ENCODE results near the gene MAMDC2.
"Not testable (repeated sequence)": the region's sequence is repeated elsewhere in the genome, so short reads cannot be mapped to it uniquely, and the experiment has no call there.

The MAMDC2 gene

GRCh38 chr9:70015099-70015498, 28.5 kb upstream of the MAMDC2 start:
- TF ChIP-seq ZNF274 (IDR thresholded peaks at IDR 0.05; ENCODE audit: low read depth, low read length), result no peak
- H3K4me3 ChIP-seq (ENCODE audit: low read length), result no peak overlapping the region

GRCh38 chr9:70020217-70020616, 23.4 kb upstream of the MAMDC2 start:
- no peak overlapping the region for H3K4me3 ChIP-seq (ENCODE audit: low read length)
- TF ChIP-seq ZNF274 (IDR thresholded peaks at IDR 0.05; ENCODE audit: low read depth, low read length), result no peak

GRCh38 chr9:70020991-70021571, 22.6 kb upstream of the MAMDC2 start:
- no peak overlapping the region for H3K4me3 ChIP-seq (ENCODE audit: low read length)
- TF ChIP-seq ZNF274 (IDR thresholded peaks at IDR 0.05; ENCODE audit: low read depth, low read length), result no peak

- TF ChIP-seq ZNF274 (IDR thresholded peaks at IDR 0.05; ENCODE audit: low read depth, low read length), result no peak
These were observed 15.4 kb upstream of the MAMDC2 start for GRCh38 chr9:70028287-70028686.

GRCh38 chr9:70030156-70030555, 13.5 kb upstream of the MAMDC2 start:
- no peak overlapping the region for H3K4me3 ChIP-seq (ENCODE audit: low read length)
- no peak for TF ChIP-seq ZNF274 (IDR thresholded peaks at IDR 0.05; ENCODE audit: low read depth, low read length)

More at GRCh38 chr9:70028287-70028686, 15.4 kb upstream of the MAMDC2 start:
- no peak overlapping the region for H3K4me3 ChIP-seq (ENCODE audit: low read length)

- no peak overlapping the region for H3K4me3 ChIP-seq (ENCODE audit: low read length)
- no peak for TF ChIP-seq ZNF274 (IDR thresholded peaks at IDR 0.05; ENCODE audit: low read depth, low read length)
These were observed 12.5 kb upstream of the MAMDC2 start for GRCh38 chr9:70031141-70031545.

GRCh38 chr9:70034271-70034711, 9.4 kb upstream of the MAMDC2 start:
- no peak for TF ChIP-seq ZNF274 (IDR thresholded peaks at IDR 0.05; ENCODE audit: low read depth, low read length)
- H3K4me3 ChIP-seq (ENCODE audit: low read length), result no peak overlapping the region

- no peak for TF ChIP-seq ZNF274 (IDR thresholded peaks at IDR 0.05; ENCODE audit: low read depth, low read length)
- no peak overlapping the region for H3K4me3 ChIP-seq (ENCODE audit: low read length)
These were observed 8.0 kb upstream of the MAMDC2 start for GRCh38 chr9:70035691-70036090.

GRCh38 chr9:70036641-70037040, 7.0 kb upstream of the MAMDC2 start:
- H3K4me3 ChIP-seq (ENCODE audit: low read length), result no peak overlapping the region
- TF ChIP-seq ZNF274 (IDR thresholded peaks at IDR 0.05; ENCODE audit: low read depth, low read length), result no peak

- not testable (repeated sequence) for H3K4me3 ChIP-seq (ENCODE audit: low read length)
These were observed 5.5 kb upstream of the MAMDC2 start for GRCh38 chr9:70038171-70038621.

GRCh38 chr9:70040376-70040903, 3.2 kb upstream of the MAMDC2 start:
- no peak overlapping the region for H3K4me3 ChIP-seq (ENCODE audit: low read length)
- TF ChIP-seq ZNF274 (IDR thresholded peaks at IDR 0.05; ENCODE audit: low read depth, low read length), result no peak

- no peak for TF ChIP-seq ZNF274 (IDR thresholded peaks at IDR 0.05; ENCODE audit: low read depth, low read length)
- no peak overlapping the region for H3K4me3 ChIP-seq (ENCODE audit: low read length)
These were observed 1.0 kb upstream of the MAMDC2 start for GRCh38 chr9:70042461-70043215.

- H3K4me3 ChIP-seq (ENCODE audit: low read length), result no peak overlapping the region
- no peak for TF ChIP-seq ZNF274 (IDR thresholded peaks at IDR 0.05; ENCODE audit: low read depth, low read length)
These were observed 363 bp upstream of the MAMDC2 start for GRCh38 chr9:70043285-70043684.

- H3K4me3 ChIP-seq (ENCODE audit: low read length), result no peak overlapping the region
- TF ChIP-seq ZNF274 (IDR thresholded peaks at IDR 0.05; ENCODE audit: low read depth, low read length), result no peak
These were observed 1.1 kb downstream of the MAMDC2 start for GRCh38 chr9:70044490-70045307.
